GM11168 (cell line): ENCODE measurements around the gene GMFB.
"Not testable (repeated sequence)": the region's sequence is repeated elsewhere in the genome, so short reads cannot be mapped to it uniquely, and the experiment has no call there.

ENCODE experiments used
- in situ Hi-C: fragments of 300-500 bp; cut with MboI; formaldehyde crosslinking; loops from one replicate; pipeline ENCODE4 v1.12.0; 2022; ENCODE audit warnings: low sequenced_read_pairs; ENCODE audit not compliant: unreplicated experiment

Gene GMFB

DNA sequence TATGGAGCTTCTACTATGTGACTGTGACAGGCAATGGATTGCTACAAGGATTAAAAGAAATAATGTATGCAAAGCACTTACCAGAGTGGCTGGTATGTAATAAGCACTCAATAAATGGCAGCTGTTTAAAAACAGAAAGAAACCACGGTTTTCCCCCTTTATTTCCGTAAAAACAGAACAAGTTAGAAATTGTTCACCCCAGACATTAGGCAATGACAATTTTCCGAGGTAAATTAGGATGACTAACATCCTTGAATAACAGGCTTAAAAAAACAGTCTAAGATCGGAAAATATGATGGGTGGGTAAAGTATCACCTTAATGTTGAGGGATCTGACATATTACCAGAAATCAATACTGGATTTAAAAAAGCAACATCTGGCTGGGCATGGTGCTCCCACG, 26.7 kb downstream of the GMFB start:
- in situ Hi-C loops, result no loop called here

DNA sequence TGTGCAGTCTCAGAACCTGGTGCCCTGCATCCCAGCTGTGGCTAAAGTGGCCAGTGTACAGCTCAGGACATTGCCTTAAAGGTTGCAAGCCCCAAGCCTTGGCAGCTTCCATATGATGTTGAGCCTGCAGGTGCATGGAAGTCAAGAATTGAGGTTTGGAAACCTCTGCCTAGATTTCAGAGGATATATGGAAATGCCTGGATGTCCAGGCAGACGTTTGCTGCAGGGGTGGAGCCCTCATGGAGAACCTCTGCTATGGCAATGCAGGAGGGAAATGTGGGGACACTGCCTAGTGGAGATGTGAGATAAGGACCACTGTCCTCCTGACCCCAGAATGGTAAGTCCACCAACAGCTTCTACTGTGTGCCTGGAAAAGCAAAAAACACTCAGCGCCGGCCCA, 29.7 kb downstream of the GMFB start:
- in situ Hi-C loops, result no loop called here

DNA sequence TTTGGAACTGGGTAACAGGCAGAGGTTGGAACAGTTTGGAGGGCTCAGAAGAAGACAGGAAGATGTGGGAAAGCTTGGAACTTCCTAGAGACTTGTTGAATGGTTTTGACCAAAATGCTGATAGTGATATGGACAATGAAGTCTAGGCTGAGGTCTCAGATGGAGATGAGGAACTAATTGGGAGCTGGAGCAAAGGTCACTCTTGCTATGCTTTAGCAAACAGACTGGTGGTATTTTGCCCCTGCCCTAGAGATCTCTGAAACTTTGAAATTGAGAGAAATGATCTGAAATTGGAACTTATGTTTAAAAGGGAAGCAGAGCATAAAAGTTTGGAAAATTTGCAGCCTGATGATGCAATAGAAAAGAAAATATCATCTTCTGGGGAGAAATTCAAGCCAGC, 30.2 kb downstream of the GMFB start:
- in situ Hi-C loops, result not testable (repeated sequence)

DNA sequence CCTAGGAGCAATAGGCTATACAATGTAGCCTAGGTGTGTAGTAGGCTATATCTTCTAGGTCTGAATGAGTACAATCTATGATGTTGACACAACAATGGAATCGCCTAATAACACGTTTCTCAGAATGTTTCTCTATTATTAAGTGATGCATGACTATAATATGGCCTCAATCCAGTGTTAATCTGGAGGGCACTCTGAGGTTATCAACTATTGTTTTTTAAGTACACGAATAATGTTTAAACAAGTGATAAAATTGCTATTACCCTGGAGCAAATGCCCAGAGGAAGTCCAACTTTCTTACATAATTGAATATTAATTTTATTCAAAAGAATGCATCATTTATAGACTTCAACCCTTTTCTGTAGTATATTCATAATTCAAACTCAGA, 31.2 kb downstream of the GMFB start:
- in situ Hi-C loops, result no loop called here

- in situ Hi-C loops, result not testable (repeated sequence)
Observed at GRCh38 chr14:54456820-54457608, 31.8 kb downstream of the GMFB start.

- in situ Hi-C loops, result no loop called here
Observed at GRCh38 chr14:54455363-54455762, 33.4 kb downstream of the GMFB start.

DNA sequence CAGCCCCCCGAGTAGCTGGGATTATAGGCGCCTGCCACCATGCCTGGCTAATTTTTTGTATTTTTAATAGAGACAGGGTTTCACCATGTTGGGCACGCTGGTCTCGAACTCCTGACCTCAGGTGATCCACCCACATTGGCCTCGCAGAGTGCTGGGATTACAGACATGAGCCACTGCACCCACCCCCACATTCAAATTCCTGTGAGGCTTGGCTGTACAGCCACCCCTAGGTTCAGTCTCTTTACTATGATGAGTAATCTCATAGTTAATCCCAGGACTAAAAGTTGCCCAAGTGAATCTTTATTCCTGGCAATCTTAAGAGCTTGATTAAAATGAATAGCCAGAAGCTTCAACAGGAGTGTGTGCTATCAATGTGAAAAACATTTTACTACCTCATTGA, 34.8 kb downstream of the GMFB start:
- in situ Hi-C loops, result not testable (repeated sequence)

DNA sequence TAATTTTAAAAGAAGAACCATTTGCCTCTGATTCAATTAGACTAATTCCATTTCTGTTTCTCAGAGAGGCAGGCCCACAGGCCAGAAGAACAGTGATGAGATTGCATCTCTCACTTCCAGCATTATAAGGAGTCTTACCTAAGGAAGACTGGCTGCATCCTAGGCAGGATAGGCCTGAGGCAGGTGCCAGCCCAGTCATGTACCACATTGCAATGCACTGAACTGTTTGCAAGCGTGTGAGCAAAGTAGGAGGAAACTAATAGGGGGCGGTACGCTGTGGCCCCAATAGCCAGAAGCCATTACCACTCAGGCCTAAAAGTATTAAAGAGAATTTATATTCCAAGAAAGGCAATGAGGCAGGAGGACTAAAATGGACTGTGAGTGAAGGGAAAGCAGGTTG, 35.5 kb downstream of the GMFB start:
- in situ Hi-C loops, result no loop called here

DNA sequence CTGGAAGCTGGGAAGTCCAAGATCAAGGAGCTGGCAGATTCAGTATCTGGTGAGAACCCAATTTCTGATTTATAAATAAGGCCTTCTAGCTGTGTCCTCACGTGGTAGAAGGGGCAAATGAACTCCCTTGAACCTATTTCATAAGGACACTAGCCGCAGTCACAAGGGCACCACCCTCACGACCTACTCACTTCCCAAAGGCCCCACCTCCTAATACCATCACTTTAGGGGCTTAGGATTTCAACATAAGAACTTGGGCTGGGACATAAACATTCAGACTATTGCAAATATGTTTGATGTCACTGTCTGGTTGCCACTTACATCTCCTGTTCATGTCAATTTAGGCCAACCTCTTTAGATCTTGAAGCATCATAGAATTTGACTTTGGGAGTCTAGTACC, 36.8 kb downstream of the GMFB start:
- in situ Hi-C loops, result no loop called here

- in situ Hi-C loops, result no loop called here
Observed at GRCh38 chr14:54451121-54451601, 37.6 kb downstream of the GMFB start.

DNA sequence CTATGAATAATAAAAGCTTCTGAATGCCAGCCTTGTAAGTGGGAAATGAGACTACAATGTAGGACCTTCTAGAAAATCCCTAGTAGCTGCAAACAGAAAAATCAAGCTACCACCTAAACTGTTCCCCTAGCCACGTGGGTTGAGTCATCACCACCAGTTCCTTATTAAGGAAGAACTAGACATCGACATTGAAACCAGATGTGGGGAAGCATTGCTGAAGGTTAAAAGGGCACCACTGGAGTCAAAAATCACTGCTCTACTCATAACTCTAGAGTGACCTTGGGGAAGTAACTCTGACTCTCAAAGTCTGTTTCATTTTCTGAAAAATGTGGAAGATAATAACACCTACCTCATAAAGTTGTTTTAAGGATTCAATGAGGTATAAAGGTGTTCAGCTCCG, 38.2 kb downstream of the GMFB start:
- in situ Hi-C loops, result no loop called here

- in situ Hi-C loops, result no loop called here
Observed at GRCh38 chr14:54447231-54447692, 41.5 kb downstream of the GMFB start.

DNA sequence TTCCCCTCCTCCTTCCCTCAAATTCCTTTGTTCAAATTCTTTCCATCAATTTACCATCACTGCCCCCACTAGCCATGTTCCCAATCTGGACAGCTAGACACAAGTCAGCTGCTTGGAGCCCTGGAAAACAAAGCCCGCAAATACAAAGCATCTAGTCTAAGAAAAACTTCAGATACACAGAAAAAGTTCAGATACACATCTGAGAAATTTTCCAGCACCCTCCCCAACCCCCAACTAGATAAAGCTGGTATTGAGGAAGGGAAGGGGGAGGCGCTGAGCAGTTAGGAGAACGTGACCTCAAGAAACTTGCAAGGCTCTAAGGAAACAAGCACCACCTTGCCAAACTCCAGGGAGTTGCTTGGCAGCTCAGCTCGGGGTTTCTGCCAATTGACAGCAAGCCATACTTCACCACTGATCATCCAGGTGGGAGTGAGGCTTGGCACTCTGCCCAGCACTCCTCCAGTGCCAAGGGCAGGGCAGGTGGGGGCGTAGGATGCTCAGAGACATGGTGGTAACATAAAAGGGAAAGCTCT, 42.6 kb downstream of the GMFB start:
- in situ Hi-C loops, result no loop called here

DNA sequence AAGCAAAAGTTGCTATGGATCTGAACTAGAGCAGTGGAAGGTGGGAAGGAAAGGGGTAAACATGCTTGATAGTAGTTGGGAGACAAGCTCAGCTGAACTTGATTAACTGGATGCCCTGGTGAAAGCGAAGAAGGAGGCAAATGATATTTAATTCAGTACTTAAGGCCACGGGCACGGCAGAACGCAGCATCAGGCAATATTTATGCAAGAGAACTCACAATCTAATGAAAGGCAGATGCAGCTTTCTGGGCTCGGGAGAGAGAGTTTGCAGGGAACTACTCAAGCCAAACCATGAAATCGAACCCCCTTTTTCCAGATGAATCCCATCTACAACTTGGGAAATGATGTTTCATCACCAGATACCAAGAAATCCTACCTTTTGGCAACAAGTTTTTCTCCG, 44.1 kb downstream of the GMFB start:
- in situ Hi-C loops, result no loop called here

DNA sequence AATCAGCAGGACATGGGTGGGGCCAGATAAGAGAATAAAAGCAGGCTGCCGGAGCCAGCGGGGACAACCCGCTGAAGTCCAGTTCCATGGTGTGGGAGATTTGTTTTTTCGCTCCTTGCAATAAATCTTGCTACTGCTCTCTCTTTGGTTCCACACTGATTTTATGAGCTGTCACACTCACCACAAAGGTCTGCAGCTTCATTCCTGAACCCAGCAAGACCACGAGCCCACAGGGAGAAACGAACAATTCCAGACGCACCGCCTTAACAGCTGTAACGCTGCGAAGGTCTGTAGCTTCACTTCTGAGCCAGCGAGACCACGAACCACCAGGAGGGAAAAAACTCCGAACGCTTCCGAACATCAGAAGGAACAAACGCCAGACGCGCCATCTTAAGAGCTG, 44.8 kb downstream of the GMFB start:
- in situ Hi-C loops, result no loop called here

- in situ Hi-C loops, result not testable (repeated sequence)
Observed at GRCh38 chr14:54442961-54443360, 45.8 kb downstream of the GMFB start.

GRCh38 chr14:54440873-54441868, 47.6 kb downstream of the GMFB start, which contains the start of gene CNIH1:
CNIH1 (minus strand) TSS chr14:54441374; CDS start chr14:54441327, 47 bp downstream.
- in situ Hi-C loops, result no loop called here

DNA sequence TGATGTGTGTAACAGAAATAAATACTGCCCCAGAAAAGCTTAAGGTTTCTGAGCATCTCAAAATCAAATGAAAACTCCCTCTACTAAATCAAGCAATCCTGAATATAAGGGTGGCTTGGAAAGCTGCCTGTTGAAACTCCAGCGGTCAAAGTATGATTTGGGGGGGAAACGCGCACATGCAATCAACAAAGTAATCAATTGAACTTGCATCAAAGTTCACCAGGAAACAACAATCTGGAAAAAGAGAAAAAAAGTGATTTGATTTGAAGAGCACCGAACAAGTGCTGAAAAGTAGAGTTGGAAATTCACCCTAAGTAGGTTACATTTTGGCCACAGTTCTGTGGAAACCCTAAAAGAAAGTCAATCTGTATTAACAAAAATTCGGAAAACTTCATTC, 48.3 kb downstream of the GMFB start:
- in situ Hi-C loops, result no loop called here

DNA sequence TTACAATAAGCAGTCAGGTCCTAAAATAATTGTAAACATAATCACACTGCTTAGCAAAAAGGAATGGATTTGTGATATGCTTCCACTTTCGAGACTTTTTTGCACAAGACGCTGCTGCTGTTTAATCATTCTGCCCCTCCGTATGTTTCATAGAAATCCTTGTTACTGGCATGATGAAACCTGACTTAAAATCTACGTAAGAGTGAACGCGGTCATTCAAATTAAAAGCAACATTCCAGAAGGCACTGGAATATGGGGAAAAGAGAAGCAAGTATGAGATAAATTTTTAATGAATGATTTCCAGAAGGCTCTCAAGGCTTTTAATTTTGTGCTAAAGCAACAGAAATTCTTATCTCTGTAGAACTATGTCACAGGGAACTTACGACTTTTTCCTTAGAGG, 48.7 kb downstream of the GMFB start:
- in situ Hi-C loops, result no loop called here

DNA sequence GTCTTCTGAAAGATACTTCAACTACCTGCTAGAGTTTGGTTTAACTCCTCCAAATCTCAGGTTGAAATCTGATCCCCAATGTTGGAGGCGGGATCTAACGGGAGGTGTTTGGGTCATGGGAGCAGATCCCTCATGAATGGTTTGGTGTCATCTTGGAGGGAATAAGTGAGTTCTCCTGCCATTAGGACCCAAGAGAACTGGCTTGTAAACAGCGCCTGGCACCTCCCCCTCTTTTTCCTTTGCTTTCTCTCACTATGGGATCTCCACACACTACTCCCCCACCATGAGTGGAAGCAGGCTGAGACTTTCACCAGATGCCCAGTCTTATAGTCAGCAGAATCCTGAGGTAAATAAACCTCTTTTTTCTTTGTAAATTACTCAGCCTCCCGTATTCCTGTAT, 50.1 kb downstream of the GMFB start:
- in situ Hi-C loops, result no loop called here

DNA sequence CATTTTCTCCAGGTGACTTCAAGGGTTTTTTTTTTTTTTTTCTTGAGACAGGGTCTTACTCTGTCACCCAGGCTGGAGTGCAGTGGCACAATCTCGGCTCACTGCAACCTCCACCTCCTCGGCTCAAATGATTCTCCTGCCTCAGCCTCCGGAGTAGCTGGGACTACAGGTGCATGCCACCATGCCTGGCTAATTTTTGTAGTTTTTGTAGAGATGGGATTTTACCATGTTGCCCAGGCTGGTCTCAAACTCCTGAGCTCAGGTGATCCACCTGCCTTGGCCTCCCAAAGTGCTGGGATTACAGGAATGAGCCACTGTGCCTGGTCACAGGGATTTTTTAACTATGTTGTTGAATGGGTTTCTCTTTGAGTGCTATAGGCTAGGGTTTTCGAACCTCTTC, 50.8 kb downstream of the GMFB start:
- in situ Hi-C loops, result not testable (repeated sequence)
